C4-2B (cell line): ENCODE measurements around the gene MCF2L.

Source experiments
- H3K27ac ChIP-seq: fragments of 450-650 bp; 2 replicates; pipeline ENCODE4 v1.5.1; 2017
- CTCF ChIP-seq: fragments of 450-650 bp; conservative IDR thresholded peaks from 2 replicates; pipeline ENCODE4 v1.5.1; 2017; ENCODE audit warnings: mild to moderate bottlenecking
- ZFX ChIP-seq: fragments of 450-650 bp; IDR thresholded peaks from 2 replicates; pipeline ENCODE4 v1.6.1; 2017

MCF2L gene

GRCh38 chr13:112962911-112963625, 5.9 kb upstream of the MCF2L start:
- no peak overlapping the region for H3K27ac ChIP-seq
- TF ChIP-seq CTCF: no peak

GRCh38 chr13:112963641-112964040, 5.4 kb upstream of the MCF2L start:
- no peak overlapping the region for H3K27ac ChIP-seq
- TF ChIP-seq CTCF (no peak), ZFX (no peak)

GRCh38 chr13:112964971-112965492, 4.0 kb upstream of the MCF2L start:
- TF ChIP-seq CTCF (no peak), ZFX (no peak)

GRCh38 chr13:112965573-112966115, 3.4 kb upstream of the MCF2L start:
- no peak for TF ChIP-seq ZFX
- TF ChIP-seq CTCF: no peak
- no peak overlapping the region for H3K27ac ChIP-seq

More at GRCh38 chr13:112964971-112965492, 4.0 kb upstream of the MCF2L start:
- no peak overlapping the region for H3K27ac ChIP-seq

GRCh38 chr13:112966776-112967175, 2.2 kb upstream of the MCF2L start:
- TF ChIP-seq ZFX (no peak), CTCF (no peak)
- H3K27ac ChIP-seq: no peak overlapping the region

- peak overlapping the region; percentile 97 for H3K27ac ChIP-seq
- TF ChIP-seq CTCF: no peak
- no peak for TF ChIP-seq ZFX
Measured at GRCh38 chr13:112967686-112968379, 1.2 kb upstream of the MCF2L start.

- H3K27ac ChIP-seq: peak overlapping the region; percentile 97
- TF ChIP-seq ZFX (peak; percentile 78; the same call in 1 of the 2 replicates), CTCF (no peak; the same call in 1 of the 2 replicates)
Measured at GRCh38 chr13:112968380-112968909, 569 bp upstream of the MCF2L start.
